ENCODE results near the gene LRRC4B. TPM values are rescaled to one million over a fixed set of nuclear protein-coding genes. Genes with fewer than 3 reads are reported as not detected.

Gene LRRC4B
- total and polyA plus RNA-seq, 2 of the 13 experiments (the other 11 are each of a cell fraction or from before 2014, with no cell fraction given): not detected

DNA sequence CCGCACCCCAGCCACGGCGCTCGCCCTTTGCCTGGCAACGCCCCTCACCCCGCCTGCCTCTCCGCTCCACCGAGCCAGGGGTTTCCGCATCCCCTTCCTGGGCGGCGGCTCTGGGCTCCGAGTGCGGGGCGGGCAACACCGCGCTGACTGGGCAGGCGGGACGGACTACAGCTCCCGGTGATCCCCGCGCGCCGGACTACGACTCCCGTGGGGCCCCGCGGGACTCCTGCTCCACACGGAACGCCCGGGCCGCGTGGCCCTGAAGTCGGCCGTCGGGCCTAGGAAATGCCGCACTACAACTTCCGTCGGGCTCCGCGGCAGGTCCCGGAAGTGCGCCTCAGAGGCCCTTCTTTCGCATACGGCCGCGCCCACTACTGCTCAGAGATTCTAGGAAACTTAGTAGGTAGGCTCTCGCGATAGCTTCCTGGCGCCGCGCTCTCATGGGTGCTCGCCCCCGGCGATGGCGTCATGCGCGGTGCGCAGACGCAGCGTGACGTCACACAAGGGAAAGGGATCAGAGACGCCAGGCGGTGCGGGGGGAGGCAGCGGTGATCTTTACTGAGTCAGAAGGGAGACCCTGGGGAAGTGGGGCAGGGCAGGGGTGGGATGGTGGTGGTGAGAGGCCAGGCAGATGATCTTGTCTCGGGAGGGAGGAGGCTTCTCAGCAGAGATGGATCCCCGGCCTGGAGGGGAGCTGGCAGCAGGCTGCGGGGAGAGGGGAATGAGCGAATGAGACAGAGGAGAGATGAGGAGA lies 57.0 kb downstream of the LRRC4B start, which contains the start of gene JOSD2 (continued):
- TF ChIP-seq, protein P1, sequence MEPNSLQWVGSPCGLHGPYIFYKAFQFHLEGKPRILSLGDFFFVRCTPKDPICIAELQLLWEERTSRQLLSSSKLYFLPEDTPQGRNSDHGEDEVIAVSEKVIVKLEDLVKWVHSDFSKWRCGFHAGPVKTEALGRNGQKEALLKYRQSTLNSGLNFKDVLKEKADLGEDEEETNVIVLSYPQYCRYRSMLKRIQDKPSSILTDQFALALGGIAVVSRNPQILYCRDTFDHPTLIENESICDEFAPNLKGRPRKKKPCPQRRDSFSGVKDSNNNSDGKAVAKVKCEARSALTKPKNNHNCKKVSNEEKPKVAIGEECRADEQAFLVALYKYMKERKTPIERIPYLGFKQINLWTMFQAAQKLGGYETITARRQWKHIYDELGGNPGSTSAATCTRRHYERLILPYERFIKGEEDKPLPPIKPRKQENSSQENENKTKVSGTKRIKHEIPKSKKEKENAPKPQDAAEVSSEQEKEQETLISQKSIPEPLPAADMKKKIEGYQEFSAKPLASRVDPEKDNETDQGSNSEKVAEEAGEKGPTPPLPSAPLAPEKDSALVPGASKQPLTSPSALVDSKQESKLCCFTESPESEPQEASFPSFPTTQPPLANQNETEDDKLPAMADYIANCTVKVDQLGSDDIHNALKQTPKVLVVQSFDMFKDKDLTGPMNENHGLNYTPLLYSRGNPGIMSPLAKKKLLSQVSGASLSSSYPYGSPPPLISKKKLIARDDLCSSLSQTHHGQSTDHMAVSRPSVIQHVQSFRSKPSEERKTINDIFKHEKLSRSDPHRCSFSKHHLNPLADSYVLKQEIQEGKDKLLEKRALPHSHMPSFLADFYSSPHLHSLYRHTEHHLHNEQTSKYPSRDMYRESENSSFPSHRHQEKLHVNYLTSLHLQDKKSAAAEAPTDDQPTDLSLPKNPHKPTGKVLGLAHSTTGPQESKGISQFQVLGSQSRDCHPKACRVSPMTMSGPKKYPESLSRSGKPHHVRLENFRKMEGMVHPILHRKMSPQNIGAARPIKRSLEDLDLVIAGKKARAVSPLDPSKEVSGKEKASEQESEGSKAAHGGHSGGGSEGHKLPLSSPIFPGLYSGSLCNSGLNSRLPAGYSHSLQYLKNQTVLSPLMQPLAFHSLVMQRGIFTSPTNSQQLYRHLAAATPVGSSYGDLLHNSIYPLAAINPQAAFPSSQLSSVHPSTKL (CRISPR knock-in tag; IDR thresholded peaks at IDR 0.05): peak; percentile 8; the same call in 1 of the 2 replicates
- TF ChIP-seq MYC (CRISPR knock-in tag; IDR thresholded peaks at IDR 0.05; ENCODE audit: borderline replicate concordance) (peak; percentile 58; the same call in 1 of the 2 replicates), CENPT (CRISPR knock-in tag; IDR thresholded peaks at IDR 0.05; ENCODE audit: low read depth) (no peak), HDAC1 (CRISPR knock-in tag; IDR thresholded peaks at IDR 0.05) (peak; percentile 54; the same call in 1 of the 2 replicates), GLI4 (CRISPR knock-in tag; IDR thresholded peaks at IDR 0.05; ENCODE audit: borderline replicate concordance) (no peak), ZNF724P (CRISPR knock-in tag; IDR thresholded peaks at IDR 0.05; ENCODE audit: borderline replicate concordance) (no peak), PLRG1 (conservative IDR thresholded peaks at IDR 0.05) (no peak), RFX1 (IDR thresholded peaks at IDR 0.05) (no peak; the same call in 1 of the 2 replicates)
- TF ChIP-seq, protein P2, sequence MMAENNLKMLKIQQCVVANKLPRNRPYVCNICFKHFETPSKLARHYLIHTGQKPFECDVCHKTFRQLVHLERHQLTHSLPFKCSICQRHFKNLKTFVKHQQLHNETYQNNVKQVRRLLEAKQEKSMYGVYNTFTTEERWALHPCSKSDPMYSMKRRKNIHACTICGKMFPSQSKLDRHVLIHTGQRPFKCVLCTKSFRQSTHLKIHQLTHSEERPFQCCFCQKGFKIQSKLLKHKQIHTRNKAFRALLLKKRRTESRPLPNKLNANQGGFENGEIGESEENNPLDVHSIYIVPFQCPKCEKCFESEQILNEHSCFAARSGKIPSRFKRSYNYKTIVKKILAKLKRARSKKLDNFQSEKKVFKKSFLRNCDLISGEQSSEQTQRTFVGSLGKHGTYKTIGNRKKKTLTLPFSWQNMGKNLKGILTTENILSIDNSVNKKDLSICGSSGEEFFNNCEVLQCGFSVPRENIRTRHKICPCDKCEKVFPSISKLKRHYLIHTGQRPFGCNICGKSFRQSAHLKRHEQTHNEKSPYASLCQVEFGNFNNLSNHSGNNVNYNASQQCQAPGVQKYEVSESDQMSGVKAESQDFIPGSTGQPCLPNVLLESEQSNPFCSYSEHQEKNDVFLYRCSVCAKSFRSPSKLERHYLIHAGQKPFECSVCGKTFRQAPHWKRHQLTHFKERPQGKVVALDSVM (CRISPR knock-in tag; IDR thresholded peaks at IDR 0.05): no peak
- TF ChIP-seq, protein P3, sequence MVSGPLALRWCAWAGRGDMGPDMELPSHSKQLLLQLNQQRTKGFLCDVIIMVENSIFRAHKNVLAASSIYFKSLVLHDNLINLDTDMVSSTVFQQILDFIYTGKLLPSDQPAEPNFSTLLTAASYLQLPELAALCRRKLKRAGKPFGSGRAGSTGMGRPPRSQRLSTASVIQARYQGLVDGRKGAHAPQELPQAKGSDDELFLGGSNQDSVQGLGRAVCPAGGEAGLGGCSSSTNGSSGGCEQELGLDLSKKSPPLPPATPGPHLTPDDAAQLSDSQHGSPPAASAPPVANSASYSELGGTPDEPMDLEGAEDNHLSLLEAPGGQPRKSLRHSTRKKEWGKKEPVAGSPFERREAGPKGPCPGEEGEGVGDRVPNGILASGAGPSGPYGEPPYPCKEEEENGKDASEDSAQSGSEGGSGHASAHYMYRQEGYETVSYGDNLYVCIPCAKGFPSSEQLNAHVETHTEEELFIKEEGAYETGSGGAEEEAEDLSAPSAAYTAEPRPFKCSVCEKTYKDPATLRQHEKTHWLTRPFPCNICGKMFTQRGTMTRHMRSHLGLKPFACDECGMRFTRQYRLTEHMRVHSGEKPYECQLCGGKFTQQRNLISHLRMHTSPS (CRISPR knock-in tag; IDR thresholded peaks at IDR 0.05; ENCODE audit: low read depth): no peak
- TF ChIP-seq, protein P4, sequence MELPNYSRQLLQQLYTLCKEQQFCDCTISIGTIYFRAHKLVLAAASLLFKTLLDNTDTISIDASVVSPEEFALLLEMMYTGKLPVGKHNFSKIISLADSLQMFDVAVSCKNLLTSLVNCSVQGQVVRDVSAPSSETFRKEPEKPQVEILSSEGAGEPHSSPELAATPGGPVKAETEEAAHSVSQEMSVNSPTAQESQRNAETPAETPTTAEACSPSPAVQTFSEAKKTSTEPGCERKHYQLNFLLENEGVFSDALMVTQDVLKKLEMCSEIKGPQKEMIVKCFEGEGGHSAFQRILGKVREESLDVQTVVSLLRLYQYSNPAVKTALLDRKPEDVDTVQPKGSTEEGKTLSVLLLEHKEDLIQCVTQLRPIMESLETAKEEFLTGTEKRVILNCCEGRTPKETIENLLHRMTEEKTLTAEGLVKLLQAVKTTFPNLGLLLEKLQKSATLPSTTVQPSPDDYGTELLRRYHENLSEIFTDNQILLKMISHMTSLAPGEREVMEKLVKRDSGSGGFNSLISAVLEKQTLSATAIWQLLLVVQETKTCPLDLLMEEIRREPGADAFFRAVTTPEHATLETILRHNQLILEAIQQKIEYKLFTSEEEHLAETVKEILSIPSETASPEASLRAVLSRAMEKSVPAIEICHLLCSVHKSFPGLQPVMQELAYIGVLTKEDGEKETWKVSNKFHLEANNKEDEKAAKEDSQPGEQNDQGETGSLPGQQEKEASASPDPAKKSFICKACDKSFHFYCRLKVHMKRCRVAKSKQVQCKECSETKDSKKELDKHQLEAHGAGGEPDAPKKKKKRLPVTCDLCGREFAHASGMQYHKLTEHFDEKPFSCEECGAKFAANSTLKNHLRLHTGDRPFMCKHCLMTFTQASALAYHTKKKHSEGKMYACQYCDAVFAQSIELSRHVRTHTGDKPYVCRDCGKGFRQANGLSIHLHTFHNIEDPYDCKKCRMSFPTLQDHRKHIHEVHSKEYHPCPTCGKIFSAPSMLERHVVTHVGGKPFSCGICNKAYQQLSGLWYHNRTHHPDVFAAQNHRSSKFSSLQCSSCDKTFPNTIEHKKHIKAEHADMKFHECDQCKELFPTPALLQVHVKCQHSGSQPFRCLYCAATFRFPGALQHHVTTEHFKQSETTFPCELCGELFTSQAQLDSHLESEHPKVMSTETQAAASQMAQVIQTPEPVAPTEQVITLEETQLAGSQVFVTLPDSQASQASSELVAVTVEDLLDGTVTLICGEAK (IDR thresholded peaks at IDR 0.05): no peak
- TF ChIP-seq, protein P4 (CRISPR knock-in tag; IDR thresholded peaks at IDR 0.05): peak; percentile 59

Data from HepG2 (cell line).